PC-3 (cell line): ENCODE measurements around the gene HIVEP3. TPM values are rescaled to one million over a fixed set of nuclear protein-coding genes. Genes with fewer than 3 reads are reported as not detected.

Source experiments
- ATAC-seq: fragments of 200-7000 bp; cut with Tn5 transposase; 2 replicates; pipeline ENCODE4 v1.9.1; 2020; ENCODE audit warnings: mild to moderate bottlenecking, moderate library complexity
- BruUV-seq: library from RNA; stranded (reverse); fragments of 400-500 nt; replicated peaks from 2 replicates; lab custom pipeline; 2021; lab: Mats Ljungman, UMichigan
- CTCF ChIA-PET: fragments of 300-600 bp; sonication (Branson Sonifier 250); formaldehyde crosslinking; loops from one replicate; lab custom pipeline; 2022; ENCODE audit warnings: antibody characterized with exemption; lab: Charles Lee
- POLR2A ChIA-PET: fragments of 300-600 bp; sonication (Branson Sonifier 250); formaldehyde crosslinking; loops from one replicate; lab custom pipeline; 2022; ENCODE audit warnings: antibody characterized with exemption; ENCODE audit not compliant: unreplicated experiment; lab: Charles Lee
- DNase-seq: peaks from one replicate; pipeline ENCODE4 v3.0.0-alpha.2; 2015
- H2AFZ ChIP-seq: fragments of 300-600 bp; sonication (generic); 2 replicates; pipeline ENCODE4 v1.6.0; 2016; ENCODE audit warnings: antibody characterized with exemption, low read length
- H3F3A ChIP-seq: fragments of 300-600 bp; sonication (generic); one replicate; pipeline ENCODE4 v1.6.0; 2017; ENCODE audit warnings: antibody characterized with exemption, low read length, control low read depth, mild to moderate bottlenecking; ENCODE audit not compliant: unreplicated experiment
- H3K27ac ChIP-seq: fragments of 300-600 bp; sonication (generic); 2 replicates; pipeline ENCODE4 v1.5.1; 2016; ENCODE audit warnings: mild to moderate bottlenecking, low read length
- H3K27me3 ChIP-seq: fragments of 300-600 bp; sonication (generic); 2 replicates; pipeline ENCODE4 v1.6.1; 2016; ENCODE audit warnings: low read length, mixed read lengths
- H3K36me3 ChIP-seq: fragments of 300-600 bp; sonication (generic); 2 replicates; pipeline ENCODE4 v1.6.1; 2016; ENCODE audit warnings: low read depth, mixed run types, low read length, mixed read lengths
- H3K4me1 ChIP-seq: fragments of 300-600 bp; sonication (generic); 2 replicates; pipeline ENCODE4 v1.5.1; 2016; ENCODE audit warnings: low read length; ENCODE audit not compliant: insufficient read depth
- H3K4me2 ChIP-seq: fragments of 300-600 bp; sonication (generic); 2 replicates; pipeline ENCODE4 v1.6.0; 2016; ENCODE audit warnings: low read length
- H3K4me3 ChIP-seq: fragments of 300-600 bp; sonication (generic); 2 replicates; pipeline ENCODE4 v1.5.1; 2016; ENCODE audit warnings: mild to moderate bottlenecking, low read length, mixed read lengths
- H3K79me2 ChIP-seq: fragments of 300-600 bp; sonication (generic); 2 replicates; pipeline ENCODE4 v1.6.1; 2017; ENCODE audit warnings: low read length, mixed read lengths
- H3K9ac ChIP-seq: fragments of 300-600 bp; sonication (generic); 2 replicates; pipeline ENCODE4 v1.6.0; 2016; ENCODE audit warnings: mild to moderate bottlenecking, low read length
- H3K9me2 ChIP-seq: fragments of 300-600 bp; sonication (generic); replicated peaks from 2 replicates; pipeline ENCODE4 v1.6.1; 2016; ENCODE audit warnings: mixed run types, low read length, mixed read lengths
- H3K9me3 ChIP-seq: fragments of 300-600 bp; sonication (generic); 2 replicates; pipeline ENCODE4 v1.6.1; 2016; ENCODE audit warnings: low read length, mixed read lengths
- H4K20me1 ChIP-seq: fragments of 300-600 bp; sonication (generic); 2 replicates; pipeline ENCODE4 v1.6.1; 2016; ENCODE audit warnings: low read length, mixed read lengths
- EZH2 ChIP-seq: fragments of 300-600 bp; sonication (generic); IDR thresholded peaks from one replicate; pipeline ENCODE4 v1.6.1; 2017; ENCODE audit warnings: antibody characterized with exemption, mild to moderate bottlenecking, low read length; ENCODE audit not compliant: unreplicated experiment
- EZH2phosphoT487 ChIP-seq: fragments of 300-600 bp; sonication (generic); IDR thresholded peaks from 2 replicates; pipeline ENCODE4 v1.6.1; 2018; ENCODE audit warnings: mild to moderate bottlenecking, antibody characterized with exemption, low read length, borderline replicate concordance
- intact Hi-C: fragments of 100-400 bp; cut with micrococcal nuclease; formaldehyde crosslinking; loops from 2 replicates; pipeline ENCODE4 v1.9.0; 2023
- total RNA-seq: library from RNA; depleted of rRNA; stranded (reverse); fragments of >200 nt; gene quantifications from 2 replicates; pipeline ENCODE4 v1.2.3, GENCODE V29; 2014
- TF ChIP-seq, protein P1 (sequence below): fragments of 300-600 bp; sonication (generic); conservative IDR thresholded peaks from 2 replicates; pipeline ENCODE4 v1.5.1; 2017; ENCODE audit warnings: antibody characterized with exemption, low read depth, mild to moderate bottlenecking, low read length

Gene HIVEP3
- total RNA-seq, 1 experiment from 2014 or later: 9.8 TPM

DNA sequence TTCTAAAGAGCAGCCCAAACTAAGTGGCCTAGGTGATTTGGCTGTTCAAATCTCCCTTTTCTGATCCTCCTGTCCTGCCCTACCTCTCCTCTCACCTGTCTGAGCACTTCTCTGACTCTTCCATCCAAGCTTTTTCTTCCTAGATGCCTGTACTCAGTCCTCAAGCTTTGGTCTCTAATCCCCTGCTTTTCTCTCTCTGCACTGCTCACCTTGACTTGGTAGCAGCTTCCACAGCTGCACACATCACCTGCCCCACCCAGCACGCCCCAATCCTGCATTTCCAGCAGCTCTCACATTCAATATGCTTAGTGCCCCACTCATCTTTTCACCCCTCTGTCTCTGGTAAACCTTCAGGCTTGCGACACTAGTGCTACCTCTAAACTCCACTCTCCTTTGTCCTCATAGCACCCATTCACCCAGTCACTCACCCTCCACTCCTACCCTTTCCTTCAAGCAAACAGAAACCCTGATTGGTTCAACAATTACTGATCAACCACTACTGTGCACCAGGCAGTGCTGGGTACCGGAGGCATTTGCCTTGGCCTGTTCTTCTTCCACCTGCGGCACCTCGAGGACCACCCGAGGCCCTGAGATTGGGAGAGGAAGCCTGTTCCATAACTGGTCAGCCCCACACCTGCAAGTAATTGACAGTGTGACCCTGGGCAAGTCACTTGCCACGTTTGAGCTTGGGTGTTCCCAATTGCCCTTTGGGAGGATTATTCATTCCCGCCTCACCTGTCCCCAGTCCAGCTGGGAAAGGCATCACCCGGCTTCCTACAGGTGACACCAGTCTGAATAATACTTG, 298.2 kb downstream of the HIVEP3 start:
- H3F3A ChIP-seq: no peaks in the 10 kb centered on the region
- no peak for ATAC-seq
- no peak for DNase-seq
- no peaks in the 10 kb centered on the region for H3K9me2 ChIP-seq
- no peak overlapping the region for H2AFZ ChIP-seq
- H3K79me2 ChIP-seq: no peaks in the 10 kb centered on the region
- H3K27ac ChIP-seq: no peak overlapping the region
- H3K9me3 ChIP-seq: no peaks in the 10 kb centered on the region
- CTCF ChIA-PET: no interaction called here
- H3K4me3 ChIP-seq: no peak overlapping the region
- POLR2A ChIA-PET: no interaction called here
- no peaks in the 10 kb centered on the region for H3K36me3 ChIP-seq
- no peak for TF ChIP-seq EZH2phosphoT487
- TF ChIP-seq, protein P1, sequence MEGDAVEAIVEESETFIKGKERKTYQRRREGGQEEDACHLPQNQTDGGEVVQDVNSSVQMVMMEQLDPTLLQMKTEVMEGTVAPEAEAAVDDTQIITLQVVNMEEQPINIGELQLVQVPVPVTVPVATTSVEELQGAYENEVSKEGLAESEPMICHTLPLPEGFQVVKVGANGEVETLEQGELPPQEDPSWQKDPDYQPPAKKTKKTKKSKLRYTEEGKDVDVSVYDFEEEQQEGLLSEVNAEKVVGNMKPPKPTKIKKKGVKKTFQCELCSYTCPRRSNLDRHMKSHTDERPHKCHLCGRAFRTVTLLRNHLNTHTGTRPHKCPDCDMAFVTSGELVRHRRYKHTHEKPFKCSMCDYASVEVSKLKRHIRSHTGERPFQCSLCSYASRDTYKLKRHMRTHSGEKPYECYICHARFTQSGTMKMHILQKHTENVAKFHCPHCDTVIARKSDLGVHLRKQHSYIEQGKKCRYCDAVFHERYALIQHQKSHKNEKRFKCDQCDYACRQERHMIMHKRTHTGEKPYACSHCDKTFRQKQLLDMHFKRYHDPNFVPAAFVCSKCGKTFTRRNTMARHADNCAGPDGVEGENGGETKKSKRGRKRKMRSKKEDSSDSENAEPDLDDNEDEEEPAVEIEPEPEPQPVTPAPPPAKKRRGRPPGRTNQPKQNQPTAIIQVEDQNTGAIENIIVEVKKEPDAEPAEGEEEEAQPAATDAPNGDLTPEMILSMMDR: no peak
- no peak for TF ChIP-seq EZH2
- no peaks in the 10 kb centered on the region for H3K27me3 ChIP-seq
- no TSS peak for BruUV-seq
- H3K4me1 ChIP-seq: peaks cover 20% of the 10 kb centered on the region
- H3K4me2 ChIP-seq: no peak overlapping the region
- H3K9ac ChIP-seq: no peak overlapping the region
- H4K20me1 ChIP-seq: no peaks in the 10 kb centered on the region; the same call in 1 of the 2 replicates
- intact Hi-C loops: no loop called here

DNA sequence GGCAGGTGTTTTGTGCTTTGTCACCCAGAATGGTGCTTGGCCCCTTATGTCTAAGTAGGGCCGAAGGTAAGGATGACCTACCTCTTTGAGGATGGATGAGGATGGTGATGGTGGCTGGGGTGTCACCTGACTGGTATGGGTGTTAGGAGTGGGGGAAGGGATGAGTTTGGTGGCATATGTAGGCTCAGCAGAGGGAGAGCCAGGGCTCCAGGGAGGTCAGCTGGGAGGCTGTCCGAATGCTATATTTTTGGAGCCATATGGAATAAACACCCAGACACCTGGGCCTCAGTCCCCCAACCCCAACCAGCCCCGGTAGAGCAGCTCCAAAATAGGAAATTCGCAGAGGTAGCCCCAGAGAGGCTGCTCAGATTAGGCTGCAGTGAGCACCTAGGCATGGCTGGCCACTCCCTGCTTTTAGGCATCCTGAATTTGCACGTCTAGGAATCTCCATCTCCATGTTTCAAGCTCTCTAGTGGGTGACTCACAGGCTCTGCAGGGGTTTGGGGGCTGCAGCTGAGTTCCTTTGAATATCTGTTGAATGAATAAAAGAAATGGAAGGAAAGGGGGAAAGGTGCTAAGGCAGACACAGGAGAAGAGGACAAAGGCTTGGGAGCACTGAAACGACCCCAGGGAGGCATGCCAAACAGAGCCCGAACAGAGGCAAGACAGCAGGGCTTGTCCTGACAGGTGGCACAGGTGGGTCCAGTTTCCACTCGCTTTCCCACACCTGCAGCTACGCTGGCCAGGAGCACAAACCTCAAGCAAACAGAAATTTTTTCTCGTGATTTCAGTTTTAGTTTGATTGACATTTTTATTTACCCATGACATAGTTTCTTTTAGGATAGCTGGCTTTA, 299.0 kb downstream of the HIVEP3 start:
- Histone ChIP-seq H3K9ac (no peak overlapping the region), H3K79me2 (no peaks in the 10 kb centered on the region), H3K36me3 (no peaks in the 10 kb centered on the region), H3K27ac (no peak overlapping the region), H4K20me1 (no peaks in the 10 kb centered on the region; the same call in 1 of the 2 replicates), H2AFZ (no peak overlapping the region), H3K9me3 (no peaks in the 10 kb centered on the region), H3K9me2 (no peaks in the 10 kb centered on the region), H3K4me3 (no peak overlapping the region), H3K27me3 (no peaks in the 10 kb centered on the region), H3F3A (no peaks in the 10 kb centered on the region), H3K4me1 (peaks cover 20% of the 10 kb centered on the region), H3K4me2 (no peak overlapping the region)
- TF ChIP-seq EZH2phosphoT487: no peak
- TF ChIP-seq, protein P1: no peak
- TF ChIP-seq EZH2: no peak
- POLR2A ChIA-PET: no interaction called here
- ATAC-seq: no peak
- DNase-seq: no peak
- BruUV-seq: no TSS peak
- intact Hi-C loops: no loop called here
- CTCF ChIA-PET: no interaction called here
